ENCODE data around the gene AKR1C8. TPM values are rescaled to one million over a fixed set of nuclear protein-coding genes. Genes with fewer than 3 reads are reported as not detected.

Gene AKR1C8
- total RNA-seq, 1 donor from 2014 or later, result not detected

DNA sequence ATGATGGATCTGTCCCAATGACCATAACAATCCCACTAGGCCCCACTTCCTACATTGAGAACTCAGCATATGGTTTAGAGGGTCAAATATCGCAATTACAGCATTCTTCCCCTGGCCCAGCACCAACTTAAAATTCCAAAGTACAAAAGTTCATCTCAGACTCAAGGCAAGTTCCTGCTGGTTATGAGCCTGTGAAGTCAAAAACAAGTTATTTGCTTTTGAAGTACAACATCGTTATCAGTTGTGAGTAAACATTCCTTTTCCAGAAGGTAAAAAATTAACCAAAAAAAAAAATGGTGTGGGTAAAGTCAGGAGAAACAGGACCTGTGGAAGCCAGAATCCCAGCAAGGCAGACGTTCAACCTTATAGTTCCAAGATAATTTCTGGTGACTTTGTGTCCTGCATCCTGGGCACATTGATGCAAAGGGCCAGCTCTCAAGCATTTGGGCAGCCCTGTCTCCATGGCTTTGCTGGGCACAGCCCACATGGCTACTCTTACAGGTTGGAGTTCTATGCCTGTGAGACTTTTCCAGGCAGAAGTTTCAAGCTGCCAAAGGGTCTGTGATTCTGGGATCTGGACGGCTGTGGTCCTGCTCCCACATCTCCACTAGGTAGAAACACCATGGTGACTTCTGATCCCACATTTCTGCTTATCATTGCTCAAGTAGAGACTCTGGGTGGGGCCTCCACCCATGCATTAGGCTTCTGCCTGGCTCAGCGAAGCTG lies 37.5 kb downstream of the AKR1C8 start:
- Mint-ChIP-seq H3K9me3 (ENCODE audit: unreplicated experiment) (no peaks in the 10 kb centered on the region), H3K4me1 (ENCODE audit: low read depth, unreplicated experiment) (no peaks in the 10 kb centered on the region), H3K27ac (ENCODE audit: unreplicated experiment) (no peak overlapping the region), H3K36me3 (ENCODE audit: low read depth, unreplicated experiment) (no peaks in the 10 kb centered on the region), H3K27me3 (ENCODE audit: low read depth, unreplicated experiment) (no peaks in the 10 kb centered on the region), H3K4me3 (ENCODE audit: unreplicated experiment) (no peak overlapping the region)
- no peaks in the 10 kb centered on the region for H4K20me1 ChIP-seq (ENCODE audit: insufficient read depth, low read length)
- DNase-seq (ENCODE audit: low read depth) (no peak), FAIRE-seq (no peak)
- TF ChIP-seq, protein P1, sequence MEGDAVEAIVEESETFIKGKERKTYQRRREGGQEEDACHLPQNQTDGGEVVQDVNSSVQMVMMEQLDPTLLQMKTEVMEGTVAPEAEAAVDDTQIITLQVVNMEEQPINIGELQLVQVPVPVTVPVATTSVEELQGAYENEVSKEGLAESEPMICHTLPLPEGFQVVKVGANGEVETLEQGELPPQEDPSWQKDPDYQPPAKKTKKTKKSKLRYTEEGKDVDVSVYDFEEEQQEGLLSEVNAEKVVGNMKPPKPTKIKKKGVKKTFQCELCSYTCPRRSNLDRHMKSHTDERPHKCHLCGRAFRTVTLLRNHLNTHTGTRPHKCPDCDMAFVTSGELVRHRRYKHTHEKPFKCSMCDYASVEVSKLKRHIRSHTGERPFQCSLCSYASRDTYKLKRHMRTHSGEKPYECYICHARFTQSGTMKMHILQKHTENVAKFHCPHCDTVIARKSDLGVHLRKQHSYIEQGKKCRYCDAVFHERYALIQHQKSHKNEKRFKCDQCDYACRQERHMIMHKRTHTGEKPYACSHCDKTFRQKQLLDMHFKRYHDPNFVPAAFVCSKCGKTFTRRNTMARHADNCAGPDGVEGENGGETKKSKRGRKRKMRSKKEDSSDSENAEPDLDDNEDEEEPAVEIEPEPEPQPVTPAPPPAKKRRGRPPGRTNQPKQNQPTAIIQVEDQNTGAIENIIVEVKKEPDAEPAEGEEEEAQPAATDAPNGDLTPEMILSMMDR (IDR thresholded peaks at IDR 0.05; ENCODE audit: insufficient read depth, low read depth, low read length), result no peak
- no peak for TF ChIP-seq EZH2 (IDR thresholded peaks at IDR 0.05; ENCODE audit: insufficient read depth, low read length)
- H3K27ac ChIP-seq (ENCODE audit: low read depth, low read length), result no peak overlapping the region
- no peak overlapping the region for H3K9ac ChIP-seq (ENCODE audit: low read length)
- no peaks in the 10 kb centered on the region for H3K79me2 ChIP-seq (ENCODE audit: insufficient read depth, low read length)
- no peaks in the 10 kb centered on the region for H3K27me3 ChIP-seq (ENCODE audit: insufficient read depth, low read length)
- no peak overlapping the region for H3K4me2 ChIP-seq (ENCODE audit: low read length)
- no peak overlapping the region for H3K4me3 ChIP-seq (ENCODE audit: insufficient read depth, low read depth, low read length)
- H3K4me1 ChIP-seq (ENCODE audit: insufficient read depth, low read length), result no peaks in the 10 kb centered on the region
- H3K9me3 ChIP-seq (ENCODE audit: insufficient read depth, low read depth, low read length), result no peaks in the 10 kb centered on the region
- no peaks in the 10 kb centered on the region for H3K36me3 ChIP-seq (ENCODE audit: insufficient read depth, low read length)
- H2AFZ ChIP-seq (ENCODE audit: low read depth, low read length), result no peak overlapping the region

DNA sequence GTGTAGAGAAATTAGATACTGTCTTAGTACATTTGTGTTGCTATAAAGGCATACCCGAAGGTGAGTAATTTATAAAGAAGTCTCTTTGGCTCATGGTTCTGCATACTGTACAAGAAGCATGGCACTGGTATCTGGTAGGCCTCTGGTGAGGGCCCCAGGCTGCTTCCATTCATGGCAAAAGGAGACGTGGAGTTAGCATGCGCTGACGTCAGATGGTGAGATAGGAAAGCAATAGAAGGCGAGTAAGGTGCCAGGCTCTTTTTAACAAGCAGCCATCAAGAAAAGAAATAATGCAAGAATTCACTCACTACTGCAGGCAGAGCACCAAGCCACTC lies 38.1 kb downstream of the AKR1C8 start:
- Histone ChIP-seq H3K36me3 (ENCODE audit: insufficient read depth, low read length) (no peaks in the 10 kb centered on the region), H3K27me3 (ENCODE audit: insufficient read depth, low read length) (no peaks in the 10 kb centered on the region), H3K4me1 (ENCODE audit: insufficient read depth, low read length) (no peaks in the 10 kb centered on the region), H3K9me3 (ENCODE audit: insufficient read depth, low read depth, low read length) (no peaks in the 10 kb centered on the region), H3K9ac (ENCODE audit: low read length) (no peak overlapping the region), H3K27ac (ENCODE audit: low read depth, low read length) (no peak overlapping the region), H3K79me2 (ENCODE audit: insufficient read depth, low read length) (no peaks in the 10 kb centered on the region), H4K20me1 (ENCODE audit: insufficient read depth, low read length) (no peaks in the 10 kb centered on the region), H3K4me3 (ENCODE audit: insufficient read depth, low read depth, low read length) (no peak overlapping the region), H2AFZ (ENCODE audit: low read depth, low read length) (no peak overlapping the region), H3K4me2 (ENCODE audit: low read length) (no peak overlapping the region)
- TF ChIP-seq, protein P1 (IDR thresholded peaks at IDR 0.05; ENCODE audit: insufficient read depth, low read depth, low read length), result no peak
- no peak for TF ChIP-seq EZH2 (IDR thresholded peaks at IDR 0.05; ENCODE audit: insufficient read depth, low read length)
- FAIRE-seq (no peak), DNase-seq (ENCODE audit: low read depth) (no peak)
- Mint-ChIP-seq H3K9me3 (ENCODE audit: unreplicated experiment) (no peaks in the 10 kb centered on the region), H3K36me3 (ENCODE audit: low read depth, unreplicated experiment) (no peaks in the 10 kb centered on the region), H3K27ac (ENCODE audit: unreplicated experiment) (no peak overlapping the region), H3K27me3 (ENCODE audit: low read depth, unreplicated experiment) (no peaks in the 10 kb centered on the region), H3K4me1 (ENCODE audit: low read depth, unreplicated experiment) (no peaks in the 10 kb centered on the region), H3K4me3 (ENCODE audit: unreplicated experiment) (no peak overlapping the region)

DNA sequence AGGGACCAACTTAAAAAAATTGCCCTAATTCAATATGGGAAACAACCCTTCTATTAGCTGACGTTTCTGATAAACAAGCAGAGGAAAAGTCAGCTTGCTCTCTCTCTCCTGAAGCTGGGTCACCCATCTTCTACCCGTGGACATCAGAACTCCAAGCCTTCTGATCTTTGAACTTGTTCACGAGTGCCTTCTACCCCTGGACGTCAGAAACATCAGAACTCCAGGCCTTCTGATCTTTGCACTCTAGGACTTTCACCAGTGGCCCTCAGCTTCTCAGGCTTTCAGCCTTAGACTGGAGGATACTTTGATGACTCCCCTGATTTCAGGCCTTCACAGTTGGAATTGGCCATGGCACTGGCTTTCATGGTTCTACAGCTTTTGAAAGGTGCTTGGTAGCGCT lies 41.8 kb downstream of the AKR1C8 start:
- Histone ChIP-seq H3K9ac (ENCODE audit: low read length) (no peak overlapping the region), H4K20me1 (ENCODE audit: insufficient read depth, low read length) (no peaks in the 10 kb centered on the region), H3K4me1 (ENCODE audit: insufficient read depth, low read length) (no peaks in the 10 kb centered on the region), H3K36me3 (ENCODE audit: insufficient read depth, low read length) (no peaks in the 10 kb centered on the region), H2AFZ (ENCODE audit: low read depth, low read length) (no peak overlapping the region), H3K9me3 (ENCODE audit: insufficient read depth, low read depth, low read length) (no peaks in the 10 kb centered on the region), H3K27me3 (ENCODE audit: insufficient read depth, low read length) (no peaks in the 10 kb centered on the region), H3K4me2 (ENCODE audit: low read length) (no peak overlapping the region), H3K27ac (ENCODE audit: low read depth, low read length) (no peak overlapping the region), H3K4me3 (ENCODE audit: insufficient read depth, low read depth, low read length) (no peak overlapping the region), H3K79me2 (ENCODE audit: insufficient read depth, low read length) (no peaks in the 10 kb centered on the region)
- TF ChIP-seq, protein P1 (IDR thresholded peaks at IDR 0.05; ENCODE audit: insufficient read depth, low read depth, low read length), result no peak
- no peak for TF ChIP-seq EZH2 (IDR thresholded peaks at IDR 0.05; ENCODE audit: insufficient read depth, low read length)
- Mint-ChIP-seq H3K4me3 (ENCODE audit: unreplicated experiment) (no peak overlapping the region), H3K9me3 (ENCODE audit: unreplicated experiment) (peaks cover 9% of the 10 kb centered on the region), H3K4me1 (ENCODE audit: low read depth, unreplicated experiment) (no peaks in the 10 kb centered on the region), H3K27ac (ENCODE audit: unreplicated experiment) (no peak overlapping the region), H3K36me3 (ENCODE audit: low read depth, unreplicated experiment) (no peaks in the 10 kb centered on the region), H3K27me3 (ENCODE audit: low read depth, unreplicated experiment) (no peaks in the 10 kb centered on the region)
- FAIRE-seq (no peak), DNase-seq (ENCODE audit: low read depth) (no peak)
